GM18909 (cell line): Measurements from ENCODE around the gene PKM.

Experiments
- ATAC-seq: cut with Tn5 transposase; IDR thresholded peaks from one replicate; pipeline ENCODE4 v1.9.1; 2021; ENCODE audit warnings: mild to moderate bottlenecking; ENCODE audit not compliant: unreplicated experiment, poor library complexity

PKM gene

DNA sequence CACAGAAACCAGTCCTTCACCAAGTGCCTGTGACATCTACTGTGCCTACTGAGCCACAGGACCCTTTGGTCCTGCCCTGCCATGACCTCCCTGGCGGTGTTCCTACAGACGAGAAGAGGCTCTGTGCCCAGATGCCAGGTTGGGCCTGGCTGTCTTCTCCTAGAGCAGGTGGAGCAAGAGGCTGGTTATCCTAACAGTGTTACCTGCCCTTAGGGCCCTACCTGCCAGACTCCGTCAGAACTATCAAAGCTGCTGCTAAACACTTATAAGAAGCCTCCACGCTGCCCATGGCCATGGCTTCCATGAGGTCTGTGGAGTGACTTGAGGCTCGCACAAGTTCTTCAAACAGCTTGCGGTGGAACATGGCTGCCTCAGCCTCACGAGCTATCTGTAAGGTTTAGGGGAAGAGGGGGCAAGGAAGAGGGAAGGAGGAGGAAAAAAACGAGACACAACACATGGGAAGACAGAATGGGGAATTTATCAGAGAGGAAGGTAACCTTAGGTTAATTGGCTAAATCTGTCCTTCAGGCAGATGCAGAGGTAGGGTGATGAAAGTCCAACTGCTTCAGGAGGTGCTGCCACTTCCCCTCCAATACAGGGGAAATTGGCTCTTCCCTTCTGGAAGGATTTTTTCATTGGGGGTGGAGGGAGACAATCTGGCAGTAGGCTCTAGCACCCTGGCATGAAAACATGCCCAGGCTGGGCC, 28.0 kb downstream of the PKM start:
- no peak for ATAC-seq

DNA sequence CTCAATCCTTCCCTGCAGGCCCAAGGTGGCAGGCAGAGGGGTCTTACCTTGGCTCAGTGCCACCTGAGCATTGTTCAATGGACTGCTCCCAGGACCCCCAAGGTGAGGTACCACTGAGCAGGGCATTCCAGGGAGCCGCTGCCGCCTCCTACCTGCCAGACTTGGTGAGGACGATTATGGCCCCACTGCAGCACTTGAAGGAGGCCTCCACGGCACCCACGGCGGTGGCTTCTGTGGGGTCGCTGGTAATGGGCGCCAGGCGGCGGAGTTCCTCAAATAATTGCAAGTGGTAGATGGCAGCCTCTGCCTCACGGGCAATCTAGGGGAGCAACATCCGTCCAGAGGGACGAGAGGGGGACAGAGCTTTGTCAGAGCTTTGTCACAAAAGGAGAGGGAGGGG, 28.7 kb downstream of the PKM start:
- no peak for ATAC-seq

- ATAC-seq = no peak
Observed at GRCh38 chr15:72201391-72201921, 29.5 kb downstream of the PKM start.

- ATAC-seq = no peak
Observed at GRCh38 chr15:72200395-72201237, 30.4 kb downstream of the PKM start.

- ATAC-seq = no peak
Observed at GRCh38 chr15:72199721-72200212, 31.2 kb downstream of the PKM start.

DNA sequence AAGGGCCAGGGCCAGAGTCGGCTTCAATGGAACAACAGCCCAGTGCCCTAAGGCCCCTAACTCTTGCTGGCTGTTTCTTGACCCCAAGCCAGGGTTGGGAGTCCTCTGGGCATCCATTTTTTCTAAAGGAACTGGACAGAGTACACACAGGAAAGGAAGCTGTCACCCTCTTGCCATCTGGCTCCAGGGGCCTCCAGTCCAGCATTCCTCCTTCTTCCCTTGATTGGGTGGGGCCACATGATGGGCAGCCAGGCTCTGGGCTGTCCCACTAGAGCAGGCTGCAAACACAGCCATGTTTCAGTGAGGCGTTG, 31.8 kb downstream of the PKM start:
- no peak for ATAC-seq

DNA sequence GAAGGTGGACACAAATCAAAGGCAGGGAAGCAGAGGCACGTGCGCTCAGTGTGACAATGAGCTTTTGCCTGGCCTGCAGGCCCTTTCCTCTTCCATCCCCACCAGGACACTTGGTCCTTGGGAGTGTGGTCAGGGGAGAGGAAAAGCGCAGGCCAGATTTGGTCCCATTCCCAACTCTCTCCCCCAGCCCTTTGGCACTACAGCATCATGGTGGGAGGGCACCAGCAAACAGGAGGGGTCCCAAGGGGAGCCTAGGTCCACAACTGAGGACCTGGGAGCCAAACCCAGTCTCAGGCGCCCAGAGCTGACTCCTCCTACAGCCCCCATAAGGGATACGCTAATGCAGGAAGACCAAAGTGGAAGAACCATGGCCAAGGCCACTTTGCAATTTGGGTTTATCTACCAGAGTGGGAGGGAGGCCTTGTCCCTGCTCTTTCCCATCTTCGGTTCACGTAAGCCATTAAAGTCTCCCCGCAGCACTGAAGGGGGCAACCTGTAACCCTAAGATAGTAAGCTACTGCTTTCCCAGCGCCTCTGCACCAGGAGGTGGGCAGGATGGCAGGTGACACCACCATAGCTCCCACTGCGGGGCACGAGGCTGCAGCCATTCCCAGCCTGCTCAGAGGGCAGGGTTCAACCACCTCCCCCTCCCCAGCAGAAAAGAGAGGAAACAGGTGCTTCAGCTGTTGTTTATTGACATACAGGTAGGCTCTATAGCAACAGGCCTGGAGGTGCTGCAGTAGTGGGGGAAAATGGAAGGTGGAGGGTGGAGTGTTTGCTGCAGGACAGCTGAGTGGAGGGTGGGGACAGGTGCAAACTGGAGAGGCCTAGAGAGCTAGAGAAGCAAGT, 32.4 kb downstream of the PKM start:
- ATAC-seq = no peak

- no peak for ATAC-seq
Observed at GRCh38 chr15:72197460-72198355, 33.3 kb downstream of the PKM start, which contains the start of gene GRAMD2A. Gene GRAMD2A (minus strand): TSS chr15:72197787.

DNA sequence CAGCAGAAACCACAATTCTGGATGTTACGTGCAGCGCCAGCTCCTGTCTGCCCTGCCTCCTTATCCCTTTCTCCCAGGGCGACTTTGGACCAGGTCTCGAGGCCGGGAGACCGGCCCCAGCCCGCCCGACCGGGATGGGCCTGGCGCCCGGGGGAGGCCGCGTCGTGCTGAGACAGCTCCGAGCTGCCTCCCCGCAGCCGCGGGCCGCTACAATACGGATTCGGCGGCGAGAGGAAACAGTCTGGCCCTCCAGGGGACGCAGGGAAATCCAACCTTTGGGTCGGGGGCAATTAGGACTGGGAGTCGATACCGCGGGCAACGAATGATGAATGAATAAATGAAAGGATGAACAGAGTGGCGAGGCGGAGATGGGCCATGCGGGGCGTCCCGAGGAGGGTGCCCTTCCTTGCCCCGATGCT, 33.9 kb downstream of the PKM start:
- ATAC-seq = no peak

DNA sequence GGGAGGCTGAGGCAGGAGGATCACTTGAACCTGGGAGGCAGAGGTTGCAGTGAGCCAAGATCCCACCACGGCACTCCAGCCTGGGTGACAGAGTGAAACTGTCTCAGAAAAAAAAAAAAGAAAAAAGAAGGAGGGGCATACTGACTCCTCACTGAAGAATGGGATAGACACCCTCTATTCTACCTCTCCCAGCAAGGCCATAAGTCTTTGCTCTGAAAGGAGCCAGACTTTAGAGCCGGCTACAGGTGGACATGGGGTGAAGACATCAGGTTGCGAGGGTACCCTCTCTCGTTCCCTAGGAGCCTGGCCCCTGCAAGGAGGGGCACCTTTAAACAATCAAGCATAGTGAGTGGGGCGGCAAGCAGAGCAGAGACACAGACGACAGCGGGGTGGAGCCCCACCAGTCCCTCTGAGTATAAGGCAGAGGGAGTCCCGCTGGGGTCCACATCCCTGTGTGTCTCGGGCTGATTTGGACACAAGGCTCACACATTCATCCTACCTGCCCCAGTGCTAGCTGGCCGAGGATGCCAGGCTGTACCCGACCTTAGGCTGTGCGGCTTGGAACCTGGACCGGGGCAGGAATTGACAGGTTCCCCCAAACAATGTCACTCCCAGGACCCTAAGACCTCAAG, 34.5 kb downstream of the PKM start:
- no peak for ATAC-seq

GRCh38 chr15:72195101-72195511, 35.9 kb downstream of the PKM start:
- no peak for ATAC-seq

DNA sequence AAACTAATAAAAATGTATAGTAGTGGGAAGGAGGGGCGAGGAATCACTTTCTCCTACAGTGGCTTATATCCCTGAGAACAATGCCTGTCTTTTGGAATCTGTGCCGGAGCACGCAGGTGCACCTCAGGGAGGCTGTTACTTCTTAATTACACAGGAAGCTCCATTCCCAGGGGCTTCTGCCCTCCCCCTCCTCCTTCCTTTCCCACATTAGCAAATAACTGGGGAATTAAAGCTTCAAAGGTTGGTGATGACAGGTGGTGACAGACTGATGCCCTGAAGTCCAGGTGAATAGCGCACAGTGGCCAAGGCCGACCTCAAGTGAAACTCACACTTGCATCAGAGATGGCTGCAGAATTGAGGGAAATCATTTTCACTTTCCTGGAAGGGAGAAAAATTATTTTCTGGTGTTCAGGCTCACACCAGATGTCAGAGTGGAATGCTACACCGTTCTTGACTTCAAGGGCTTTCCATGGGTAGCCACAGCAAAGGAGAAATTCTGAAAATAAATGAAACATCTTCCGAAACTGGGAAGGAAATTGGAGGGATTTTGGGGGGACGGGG, 37.1 kb downstream of the PKM start:
- no peak for ATAC-seq

DNA sequence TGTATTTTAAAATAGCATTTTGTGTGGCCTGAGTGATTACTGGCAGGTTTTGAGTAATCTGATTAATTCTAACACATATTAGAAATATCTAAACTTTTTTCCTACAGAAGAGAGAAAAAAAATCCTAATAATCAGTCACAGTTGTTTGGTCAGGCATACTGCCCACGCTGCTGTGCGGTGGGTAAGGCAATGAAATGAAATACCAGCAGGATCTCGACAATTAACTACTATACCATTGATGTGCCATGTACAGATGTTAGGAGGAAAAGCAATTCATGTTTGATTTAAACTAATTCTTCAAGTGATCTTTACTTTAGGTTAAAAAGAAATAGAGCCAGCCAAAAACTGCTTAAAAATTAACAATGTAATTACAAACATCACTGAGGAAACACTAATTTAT, 38.6 kb downstream of the PKM start:
- no peak for ATAC-seq

DNA sequence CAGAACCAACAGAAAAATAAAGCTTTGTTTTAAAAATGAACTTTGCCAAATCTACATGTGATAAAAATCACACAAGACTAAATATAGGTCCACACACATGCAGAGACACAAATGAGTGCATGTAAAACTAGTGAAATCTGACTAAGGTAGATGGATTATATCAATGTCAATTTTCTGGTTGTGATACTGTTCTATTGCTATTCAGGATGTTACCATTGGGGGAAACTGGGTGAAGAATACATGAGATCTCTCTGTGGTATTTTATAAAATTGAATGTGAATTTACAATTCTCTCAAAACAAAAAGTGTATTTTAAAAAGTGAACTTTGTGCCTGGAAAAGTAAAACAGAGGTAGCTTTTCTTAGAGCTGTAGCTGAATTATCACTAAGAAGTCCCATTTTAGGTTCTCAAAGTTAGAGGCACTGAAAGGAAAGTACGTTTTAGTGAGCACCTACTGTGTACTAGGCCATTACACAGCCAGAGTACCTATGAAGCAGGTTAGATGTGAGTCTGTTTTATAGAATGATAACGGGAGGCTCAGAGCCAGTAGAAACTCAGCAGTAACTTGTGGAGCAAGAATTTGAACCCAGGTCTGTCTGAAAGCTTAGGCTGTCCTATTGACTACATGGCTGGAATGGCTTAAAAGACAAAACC, 41.6 kb downstream of the PKM start:
- no peak for ATAC-seq

GRCh38 chr15:72184165-72184811, 46.7 kb downstream of the PKM start:
- ATAC-seq = no peak

DNA sequence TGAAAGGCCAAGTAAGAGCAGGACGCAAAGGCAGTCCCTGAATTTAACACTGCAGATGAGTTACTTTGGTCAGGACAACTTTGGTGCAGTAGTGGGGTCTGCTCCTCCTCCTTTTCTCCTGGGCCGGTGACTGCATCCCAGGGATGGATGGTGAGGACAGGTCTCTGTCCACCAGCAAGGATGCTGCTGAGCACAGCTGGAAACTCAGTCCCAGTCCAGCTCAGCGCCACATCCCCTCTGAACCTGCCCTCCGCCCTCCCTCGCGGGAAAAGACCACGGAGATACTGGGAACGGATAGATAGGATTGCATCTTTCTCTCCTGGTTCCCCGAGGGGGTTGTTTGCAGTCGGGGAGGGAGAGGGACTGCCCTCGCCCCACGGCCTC, 47.2 kb downstream of the PKM start:
- no peak for ATAC-seq

- no peak for ATAC-seq
Observed at GRCh38 chr15:72182673-72183072, 48.3 kb downstream of the PKM start.

GRCh38 chr15:72182244-72182643, 48.7 kb downstream of the PKM start:
- ATAC-seq = no peak
